Activated gamma-delta T cell treated with Interleukin-2 at 50 U/mL for 16 hours (primary cell): ENCODE results near the gene MT1M.

Source experiments
- DNase-seq: peaks from one replicate; pipeline ENCODE4 v3.0.0-alpha.2; 2020

The MT1M gene

DNA sequence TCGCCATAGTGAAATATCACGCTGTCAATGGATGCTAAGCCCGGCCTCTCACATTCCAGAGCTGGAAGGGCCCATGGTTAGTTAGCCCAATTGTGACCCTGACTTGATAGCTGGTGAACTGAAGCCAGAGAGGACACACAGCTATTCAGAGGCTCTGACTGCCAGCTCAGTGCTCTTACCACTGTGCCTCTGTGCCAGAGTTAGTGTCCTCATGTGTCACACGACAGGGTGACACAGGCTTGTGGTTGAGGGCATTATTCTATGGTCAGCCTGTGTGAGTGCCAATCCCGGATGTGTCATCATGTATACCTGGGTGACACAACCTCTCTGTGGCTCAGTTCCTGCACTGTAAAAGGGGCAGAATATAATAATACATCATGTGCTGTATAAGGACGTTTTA is 47.4 kb downstream of the MT1M start:
- DNase-seq, result no peak

DNA sequence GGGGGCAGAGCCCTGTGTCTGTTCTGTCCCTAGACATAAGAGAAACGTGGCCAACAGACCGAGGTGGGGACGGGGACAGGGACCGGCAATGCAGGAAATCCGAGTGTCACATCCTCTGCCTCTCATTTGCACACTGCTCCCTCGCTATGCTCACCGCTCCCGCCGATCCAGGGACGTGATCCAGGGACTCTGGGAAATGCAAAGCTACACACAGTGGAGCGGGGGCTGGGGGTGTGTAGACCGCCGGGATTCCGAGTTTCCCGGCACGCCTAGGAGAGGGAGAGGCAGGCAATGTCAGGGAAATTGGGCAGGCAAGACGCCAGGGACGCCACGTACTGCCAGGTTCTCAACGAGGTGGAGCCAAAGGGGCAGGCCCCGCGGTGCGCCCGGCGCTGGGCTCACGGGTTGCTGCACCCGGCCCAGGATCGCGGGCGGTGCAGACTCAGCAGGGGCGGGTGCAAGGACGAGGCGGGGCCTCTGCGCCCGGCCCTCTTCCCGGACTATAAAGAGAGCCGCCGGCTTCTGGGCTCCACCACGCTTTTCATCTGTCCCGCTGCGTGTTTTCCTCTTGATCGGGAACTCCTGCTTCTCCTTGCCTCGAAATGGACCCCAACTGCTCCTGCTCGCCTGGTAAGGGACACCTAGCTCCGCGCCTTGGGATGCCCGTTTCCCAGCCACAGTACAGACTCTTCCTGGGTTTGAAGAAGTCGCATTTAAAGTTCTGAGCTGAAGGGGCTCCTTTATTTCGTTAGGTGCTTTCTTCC is 49.7 kb downstream of the MT1M start, which contains the start of gene MT1X:
MT1X (plus strand) TSS at position 532 of the 764 bp plus-strand sequence; CDS start at position 603, 71 bp downstream.
- peak; percentile 80 for DNase-seq

GRCh38 chr16:56682703-56683397 is 50.4 kb downstream of the MT1M start:
- DNase-seq, result no peak
